Measurements from ENCODE around the gene AHRR.
A peak's percentile ranks its signal among the peaks of the same experiment; 100 is the strongest.
"Not testable (repeated sequence)": the region's sequence is repeated elsewhere in the genome, so short reads cannot be mapped to it uniquely, and the experiment has no call there.

Gene AHRR

GRCh38 chr5:364497-364896, 43.0 kb downstream of the AHRR start:
- no peak overlapping the region for H3K9ac ChIP-seq
- H3K4me2 ChIP-seq = no peak overlapping the region
- H3K9me3 ChIP-seq = peaks cover 37% of the 10 kb centered on the region
- H3K27me3 ChIP-seq = no peaks in the 10 kb centered on the region
- no peak overlapping the region for H3K4me3 ChIP-seq
- no peak for TF ChIP-seq Cebpa-rat (IDR thresholded peaks at IDR 0.05)
- no peaks in the 10 kb centered on the region for H4K20me1 ChIP-seq
- H3K4me1 ChIP-seq = peaks cover 30% of the 10 kb centered on the region
- no peak overlapping the region for H3K27ac ChIP-seq
- H3K36me3 ChIP-seq = peaks cover 10% of the 10 kb centered on the region; the same call in 1 of the 2 replicates

DNA sequence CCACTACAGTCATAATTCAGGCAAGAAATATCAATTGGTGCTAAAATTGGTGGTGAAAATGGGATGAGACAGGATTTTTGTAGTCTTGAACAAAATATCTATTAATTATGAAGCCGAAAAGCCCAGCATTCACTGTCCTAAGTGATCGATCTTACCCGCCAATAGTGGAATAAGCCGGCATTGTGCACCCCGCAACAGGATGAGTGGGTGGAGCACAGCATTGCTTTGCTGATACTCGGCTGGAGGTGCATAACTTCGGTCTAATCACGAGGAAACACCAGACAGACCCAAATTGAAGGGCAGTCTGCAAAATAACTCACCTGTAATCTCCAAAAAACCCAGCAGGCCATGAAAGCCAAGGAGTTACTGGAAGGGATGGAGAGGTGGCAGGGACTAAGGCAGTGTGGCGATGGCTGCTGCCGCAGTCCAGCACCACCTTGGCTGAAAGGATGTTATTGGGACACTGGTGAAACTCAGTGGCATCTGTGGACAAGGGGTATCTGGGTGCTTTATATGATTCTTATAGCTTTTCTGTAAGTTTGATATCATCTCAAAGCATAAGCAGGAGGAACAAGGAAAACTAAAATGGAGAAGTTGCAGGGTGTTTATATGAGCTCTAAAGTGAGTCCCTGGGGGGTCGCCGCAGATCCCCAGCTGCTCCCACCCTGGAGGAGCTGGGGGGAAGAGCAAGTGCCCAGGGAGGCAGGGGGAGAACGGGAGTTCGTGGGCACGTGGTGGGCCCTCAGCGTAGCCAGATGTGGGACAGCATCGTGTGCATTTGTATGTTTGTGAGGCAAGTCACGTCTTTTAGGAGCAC, 45.2 kb downstream of the AHRR start:
- Histone ChIP-seq H3K4me1 (peaks cover 53% of the 10 kb centered on the region), H3K36me3 (peaks cover 10% of the 10 kb centered on the region; the same call in 1 of the 2 replicates), H3K4me2 (peak overlapping the region; percentile 96), H3K9ac (no peak overlapping the region), H3K27me3 (no peaks in the 10 kb centered on the region), H4K20me1 (no peaks in the 10 kb centered on the region), H3K9me3 (peaks cover 37% of the 10 kb centered on the region), H3K27ac (no peak overlapping the region), H3K4me3 (no peak overlapping the region)
- no peak for TF ChIP-seq Cebpa-rat (IDR thresholded peaks at IDR 0.05)

DNA sequence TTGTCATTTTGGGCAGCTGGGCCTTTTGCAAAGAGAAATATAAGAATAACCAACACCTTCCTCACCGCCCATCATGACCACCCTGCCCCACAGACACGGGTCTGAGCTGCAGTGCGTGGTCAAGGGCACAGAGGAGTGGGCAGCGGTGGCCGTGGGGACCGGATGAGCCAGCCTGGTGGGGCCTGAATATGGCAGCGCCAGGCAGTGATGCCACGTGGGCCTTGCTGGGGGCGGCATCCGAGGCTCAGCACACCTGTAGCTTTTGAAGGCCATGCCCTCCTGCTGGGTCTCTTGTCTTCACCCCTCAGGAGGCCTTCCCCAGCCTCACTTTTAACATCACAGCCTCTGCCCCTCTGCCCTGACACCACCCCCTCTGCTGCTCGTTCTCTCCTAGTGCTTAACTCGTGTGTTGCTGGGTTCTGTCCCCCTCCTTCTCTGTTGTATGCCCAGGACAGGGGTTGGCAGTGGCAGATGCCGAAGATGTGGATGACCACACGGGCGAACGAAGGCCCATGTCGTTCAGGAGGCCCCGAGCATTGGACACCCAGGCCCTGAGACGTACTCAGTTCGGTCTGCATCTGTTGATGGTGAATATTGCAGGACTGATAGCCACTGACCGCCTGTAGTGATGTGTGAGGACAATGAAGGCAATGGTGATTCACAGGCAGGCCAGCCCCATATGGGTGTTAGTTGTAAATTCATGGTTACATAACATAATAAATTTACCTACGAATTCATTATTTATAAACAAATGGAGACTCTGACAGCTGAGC, 46.0 kb downstream of the AHRR start:
- Histone ChIP-seq H3K4me3 (no peak overlapping the region), H3K4me1 (peaks cover 61% of the 10 kb centered on the region), H3K36me3 (peaks cover 10% of the 10 kb centered on the region; the same call in 1 of the 2 replicates), H3K9me3 (peaks cover 32% of the 10 kb centered on the region), H3K9ac (no peak overlapping the region), H3K27ac (no peak overlapping the region; the same call in 1 of the 2 replicates), H3K27me3 (no peaks in the 10 kb centered on the region; the same call in 1 of the 2 replicates), H3K4me2 (peak overlapping the region; percentile 96), H4K20me1 (no peaks in the 10 kb centered on the region)
- no peak for TF ChIP-seq Cebpa-rat (IDR thresholded peaks at IDR 0.05)

DNA sequence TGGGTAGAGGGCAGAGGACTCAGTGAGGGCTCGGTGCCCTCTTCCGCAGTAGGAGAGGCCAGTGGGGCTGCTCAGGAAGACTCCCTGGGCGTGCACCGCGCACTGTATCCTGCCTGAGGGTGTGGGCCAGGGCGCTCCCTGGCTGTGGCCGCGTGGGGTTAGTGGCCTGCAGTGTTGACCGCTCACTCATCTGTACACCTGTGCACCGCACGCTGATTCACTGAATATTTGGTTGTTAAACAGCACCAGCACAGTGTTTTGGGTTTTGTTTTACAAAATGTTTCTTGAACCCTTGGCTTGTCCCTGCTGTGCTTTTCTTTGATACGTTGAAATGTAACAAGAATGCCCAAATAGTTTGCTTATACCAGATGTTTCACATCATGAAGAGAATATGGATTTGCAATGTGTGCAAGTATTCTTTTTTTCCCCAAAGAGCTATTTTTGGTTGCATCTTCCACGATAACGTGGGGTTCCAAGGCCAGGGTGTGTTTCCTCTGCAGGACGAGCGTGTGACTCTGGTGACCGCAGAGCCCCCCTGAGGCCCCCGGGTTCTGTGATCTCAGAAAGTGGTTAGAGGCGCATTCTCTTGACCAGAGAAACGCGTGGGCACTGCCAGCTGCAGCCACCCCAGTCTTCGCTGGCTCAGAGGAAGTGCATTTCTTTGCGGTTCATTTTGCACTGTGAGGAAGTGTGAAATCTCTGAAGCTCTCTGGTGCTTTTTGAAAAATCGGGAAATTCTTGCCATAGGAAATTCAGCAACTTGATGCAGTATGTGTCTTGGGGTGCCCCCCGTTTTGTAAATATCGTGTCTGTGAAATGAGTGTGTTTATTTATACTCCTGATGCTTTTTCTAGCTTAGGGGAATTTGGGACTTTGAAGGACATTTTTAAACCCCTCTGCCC, 46.9 kb downstream of the AHRR start:
- no peak for TF ChIP-seq Cebpa-rat (IDR thresholded peaks at IDR 0.05)
- H3K27ac ChIP-seq = no peak overlapping the region
- no peak overlapping the region for H3K9ac ChIP-seq

GRCh38 chr5:369151-369868, 47.8 kb downstream of the AHRR start:
- peaks cover 79% of the 10 kb centered on the region for H3K4me1 ChIP-seq
- H4K20me1 ChIP-seq = peaks cover 3% of the 10 kb centered on the region; the same call in 1 of the 2 replicates
- H3K27me3 ChIP-seq = peaks cover 17% of the 10 kb centered on the region
- no peak overlapping the region; the same call in 1 of the 2 replicates for H3K27ac ChIP-seq
- H3K9me3 ChIP-seq = peaks cover 19% of the 10 kb centered on the region
- no peaks in the 10 kb centered on the region for H3K36me3 ChIP-seq
- 0 out of 2 replicates have a peak overlapping the region, but pooled peaks have one; percentile 16 for H3K4me3 ChIP-seq
- no peak overlapping the region for H3K9ac ChIP-seq
- H3K4me2 ChIP-seq = peak overlapping the region; percentile 96
- no peak for TF ChIP-seq Cebpa-rat (IDR thresholded peaks at IDR 0.05)

More for the DNA sequence above, 46.9 kb downstream of the AHRR start:
- no peaks in the 10 kb centered on the region; the same call in 1 of the 2 replicates for H4K20me1 ChIP-seq
- H3K36me3 ChIP-seq = peaks cover 5% of the 10 kb centered on the region; the same call in 1 of the 2 replicates
- peaks cover 70% of the 10 kb centered on the region for H3K4me1 ChIP-seq
- no peak overlapping the region for H3K4me3 ChIP-seq
- peaks cover 27% of the 10 kb centered on the region for H3K9me3 ChIP-seq
- H3K4me2 ChIP-seq = peak overlapping the region; percentile 96
- peaks cover 8% of the 10 kb centered on the region for H3K27me3 ChIP-seq

- not testable (repeated sequence) for H3K27ac ChIP-seq, H3K9ac ChIP-seq, H3K4me3 ChIP-seq, H3K36me3 ChIP-seq, H4K20me1 ChIP-seq
- Histone ChIP-seq H3K4me1 (peaks cover 84% of the 10 kb centered on the region), H3K27me3 (peaks cover 22% of the 10 kb centered on the region), H3K9me3 (peaks cover 19% of the 10 kb centered on the region), H3K4me2 (peak overlapping the region; percentile 96)
Measured at GRCh38 chr5:369869-370236, 48.3 kb downstream of the AHRR start.

- no peak for TF ChIP-seq Cebpa-rat (IDR thresholded peaks at IDR 0.05)
- H3K27ac ChIP-seq = no peak overlapping the region
Measured at GRCh38 chr5:370311-370958, 48.9 kb downstream of the AHRR start.

More at GRCh38 chr5:370311-370958, 48.9 kb downstream of the AHRR start:
- H3K27me3 ChIP-seq = peaks cover 28% of the 10 kb centered on the region
- peaks cover 9% of the 10 kb centered on the region; the same call in 1 of the 2 replicates for H4K20me1 ChIP-seq
- peaks cover 90% of the 10 kb centered on the region for H3K4me1 ChIP-seq
- H3K36me3 ChIP-seq = no peaks in the 10 kb centered on the region
- peak overlapping the region; percentile 96 for H3K4me2 ChIP-seq
- no peak overlapping the region for H3K9ac ChIP-seq
- no peak overlapping the region for H3K4me3 ChIP-seq
- peaks cover 16% of the 10 kb centered on the region for H3K9me3 ChIP-seq

Measured in BLaER1 (cell line).